GM18867 (cell line): ENCODE data around the gene PHACTR2.

ENCODE experiments used
- ATAC-seq: cut with Tn5 transposase; IDR thresholded peaks from one replicate; pipeline ENCODE4 v1.9.1; 2021; ENCODE audit warnings: mild to moderate bottlenecking, moderate library complexity; ENCODE audit not compliant: unreplicated experiment

The PHACTR2 gene

GRCh38 chr6:143696664-143697000 is 18.9 kb downstream of the PHACTR2 start:
- ATAC-seq: no peak

- ATAC-seq: no peak
Measured at GRCh38 chr6:143697076-143697800, 19.5 kb downstream of the PHACTR2 start.

GRCh38 chr6:143698329-143698728 is 20.6 kb downstream of the PHACTR2 start:
- ATAC-seq: no peak

GRCh38 chr6:143698759-143699429 is 21.1 kb downstream of the PHACTR2 start:
- ATAC-seq: no peak

- ATAC-seq: no peak
Measured at GRCh38 chr6:143699430-143699825, 21.7 kb downstream of the PHACTR2 start.

- ATAC-seq: no peak
Measured at GRCh38 chr6:143700684-143701348, 23.1 kb downstream of the PHACTR2 start.

- no peak for ATAC-seq
Measured at GRCh38 chr6:143701349-143702234, 23.8 kb downstream of the PHACTR2 start.

- no peak for ATAC-seq
Measured at GRCh38 chr6:143705569-143705968, 27.8 kb downstream of the PHACTR2 start.

GRCh38 chr6:143707697-143708096 is 29.9 kb downstream of the PHACTR2 start:
- ATAC-seq: no peak

GRCh38 chr6:143708889-143709288 is 31.1 kb downstream of the PHACTR2 start:
- no peak for ATAC-seq

GRCh38 chr6:143711714-143712113 is 33.9 kb downstream of the PHACTR2 start:
- ATAC-seq: no peak

GRCh38 chr6:143718472-143718871 is 40.7 kb downstream of the PHACTR2 start:
- no peak for ATAC-seq

- ATAC-seq: no peak
Measured at GRCh38 chr6:143721642-143722041, 43.9 kb downstream of the PHACTR2 start.

- ATAC-seq: no peak
Measured at GRCh38 chr6:143724876-143725275, 47.1 kb downstream of the PHACTR2 start.

GRCh38 chr6:143726015-143726647 is 48.4 kb downstream of the PHACTR2 start:
- ATAC-seq: no peak

GRCh38 chr6:143727035-143727434 is 49.3 kb downstream of the PHACTR2 start:
- ATAC-seq: no peak

- ATAC-seq: no peak
Measured at GRCh38 chr6:143731789-143732188, 54.0 kb downstream of the PHACTR2 start.

GRCh38 chr6:143732536-143732935 is 54.8 kb downstream of the PHACTR2 start:
- no peak for ATAC-seq

- ATAC-seq: no peak
Measured at GRCh38 chr6:143733510-143733909, 55.7 kb downstream of the PHACTR2 start.

GRCh38 chr6:143734641-143735063 is 56.9 kb downstream of the PHACTR2 start:
- ATAC-seq: no peak
